Measurements from ENCODE around the gene PCDHGA12.
A peak's percentile ranks its signal among the peaks of the same experiment; 100 is the strongest.
"Not testable (repeated sequence)": the region's sequence is repeated elsewhere in the genome, so short reads cannot be mapped to it uniquely, and the experiment has no call there.

PCDHGA12 gene

DNA sequence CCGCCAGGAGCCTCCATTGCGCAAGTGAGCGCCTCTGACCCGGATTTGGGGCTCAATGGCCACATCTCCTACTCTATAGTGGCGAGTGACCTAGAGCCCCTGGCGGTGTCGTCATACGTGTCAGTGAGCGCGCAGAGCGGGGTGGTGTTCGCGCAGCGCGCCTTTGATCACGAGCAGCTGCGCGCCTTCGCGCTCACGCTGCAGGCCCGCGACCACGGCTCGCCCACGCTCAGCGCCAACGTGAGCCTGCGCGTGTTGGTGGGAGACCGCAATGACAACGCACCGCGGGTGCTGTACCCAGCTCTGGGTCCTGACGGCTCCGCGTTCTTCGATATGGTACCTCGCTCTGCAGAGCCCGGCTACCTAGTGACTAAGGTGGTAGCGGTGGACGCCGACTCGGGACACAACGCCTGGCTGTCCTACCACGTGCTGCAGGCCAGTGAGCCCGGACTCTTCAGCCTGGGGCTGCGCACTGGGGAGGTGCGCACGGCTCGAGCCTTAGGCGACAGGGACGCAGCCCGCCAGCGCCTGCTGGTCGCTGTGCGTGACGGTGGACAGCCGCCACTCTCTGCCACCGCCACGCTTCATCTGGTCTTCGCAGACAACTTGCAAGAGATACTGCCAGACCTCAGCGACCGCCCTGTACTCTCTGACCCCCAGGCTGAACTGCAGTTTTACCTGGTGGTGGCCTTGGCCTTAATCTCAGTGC lies 20.6 kb upstream of the PCDHGA12 start:
- DNase-seq, result no peak

DNA sequence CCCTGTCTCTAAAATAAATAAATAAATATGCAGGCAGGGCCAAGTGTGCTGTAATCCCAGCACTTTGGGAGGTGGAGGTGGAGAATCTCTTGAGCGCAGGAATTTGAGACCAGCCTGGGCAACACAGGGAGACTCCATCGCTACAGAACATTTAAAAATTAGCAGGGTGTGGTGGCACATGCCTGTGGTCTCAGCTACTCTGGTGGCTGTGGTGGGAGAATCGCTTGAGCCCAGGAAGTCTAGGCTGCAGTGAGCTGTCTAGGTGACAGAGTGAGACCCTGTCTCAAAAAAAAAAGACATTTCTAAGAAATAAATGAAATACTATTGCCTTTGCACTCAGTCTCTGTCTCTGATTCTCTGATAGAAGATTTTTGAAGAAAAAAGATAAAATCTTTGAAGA lies 18.7 kb upstream of the PCDHGA12 start:
- no peak for DNase-seq

DNA sequence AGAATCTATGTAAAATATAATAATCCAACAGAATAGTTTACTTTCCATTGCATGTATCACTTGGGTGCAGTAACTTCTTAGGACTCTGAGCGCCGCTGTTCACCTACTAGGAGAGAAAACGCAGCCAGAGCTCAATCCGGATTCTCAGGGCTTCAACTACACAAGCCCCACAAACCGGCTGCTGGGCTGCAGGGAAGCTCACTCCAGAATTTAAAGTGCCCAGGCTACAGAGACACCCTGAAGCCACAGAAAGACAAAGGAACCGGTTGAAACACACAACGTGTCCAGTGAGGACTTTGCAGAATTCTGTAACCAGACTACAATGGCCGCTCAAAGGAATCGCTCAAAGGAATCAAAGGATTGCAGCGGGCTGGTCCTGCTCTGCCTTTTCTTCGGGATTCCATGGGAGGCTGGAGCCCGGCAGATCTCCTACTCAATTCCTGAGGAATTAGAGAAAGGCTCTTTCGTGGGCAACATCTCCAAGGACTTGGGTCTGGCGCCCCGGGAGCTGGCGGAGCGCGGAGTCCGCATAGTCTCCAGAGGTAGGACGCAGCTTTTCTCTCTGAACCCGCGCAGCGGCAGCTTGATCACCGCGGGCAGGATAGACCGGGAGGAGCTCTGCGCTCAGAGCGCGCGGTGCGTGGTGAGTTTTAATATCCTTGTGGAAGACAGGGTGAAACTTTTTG lies 17.3 kb upstream of the PCDHGA12 start, which contains the start of gene PCDHGA10:
TSS of gene PCDHGA10 (plus strand) at position 134 of the 686 bp plus-strand sequence. CDS start at position 323, 189 bp downstream.
- DNase-seq, result peak; percentile 30

DNA sequence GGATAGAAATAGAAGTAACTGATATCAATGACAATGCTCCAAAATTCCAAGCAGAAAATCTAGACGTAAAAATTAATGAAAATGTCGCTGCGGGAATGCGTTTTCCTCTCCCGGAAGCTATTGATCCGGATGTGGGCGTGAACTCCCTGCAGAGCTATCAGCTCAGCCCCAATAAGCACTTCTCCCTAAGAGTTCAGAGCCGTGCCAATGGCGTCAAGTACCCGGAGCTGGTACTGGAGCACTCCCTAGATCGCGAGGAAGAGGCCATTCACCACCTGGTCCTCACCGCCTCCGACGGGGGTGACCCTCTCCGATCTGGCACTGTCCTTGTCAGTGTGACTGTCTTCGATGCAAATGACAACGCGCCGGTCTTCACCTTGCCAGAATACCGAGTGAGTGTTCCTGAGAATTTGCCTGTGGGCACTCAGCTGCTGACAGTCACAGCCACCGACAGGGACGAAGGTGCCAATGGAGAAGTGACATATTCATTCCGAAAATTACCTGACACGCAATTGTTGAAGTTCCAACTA lies 16.7 kb upstream of the PCDHGA12 start:
- DNase-seq, result no peak

DNA sequence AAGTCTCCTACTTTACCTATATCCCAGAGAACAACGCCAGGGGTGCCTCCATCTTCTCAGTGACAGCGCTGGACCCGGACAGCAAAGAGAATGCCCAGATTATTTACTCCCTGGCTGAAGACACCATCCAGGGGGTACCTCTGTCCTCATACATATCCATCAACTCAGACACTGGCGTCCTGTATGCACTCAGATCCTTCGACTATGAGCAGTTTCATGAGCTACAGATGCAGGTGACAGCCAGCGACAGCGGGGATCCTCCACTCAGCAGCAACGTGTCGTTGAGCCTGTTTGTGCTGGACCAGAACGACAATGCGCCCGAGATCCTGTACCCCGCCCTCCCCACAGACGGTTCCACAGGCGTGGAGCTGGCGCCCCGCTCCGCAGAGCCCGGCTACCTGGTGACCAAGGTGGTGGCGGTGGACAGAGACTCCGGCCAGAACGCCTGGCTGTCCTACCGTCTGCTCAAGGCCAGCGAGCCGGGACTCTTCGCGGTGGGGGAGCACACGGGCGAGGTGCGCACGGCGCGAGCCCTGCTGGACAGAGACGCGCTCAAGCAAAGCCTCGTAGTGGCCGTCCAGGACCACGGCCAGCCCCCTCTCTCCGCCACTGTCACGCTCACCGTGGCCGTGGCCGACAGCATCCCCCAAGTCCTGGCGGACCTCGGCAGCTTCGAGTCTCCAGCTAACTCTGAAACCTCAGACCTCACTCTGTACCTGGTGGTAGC lies 15.6 kb upstream of the PCDHGA12 start:
- not testable (repeated sequence) for DNase-seq

DNA sequence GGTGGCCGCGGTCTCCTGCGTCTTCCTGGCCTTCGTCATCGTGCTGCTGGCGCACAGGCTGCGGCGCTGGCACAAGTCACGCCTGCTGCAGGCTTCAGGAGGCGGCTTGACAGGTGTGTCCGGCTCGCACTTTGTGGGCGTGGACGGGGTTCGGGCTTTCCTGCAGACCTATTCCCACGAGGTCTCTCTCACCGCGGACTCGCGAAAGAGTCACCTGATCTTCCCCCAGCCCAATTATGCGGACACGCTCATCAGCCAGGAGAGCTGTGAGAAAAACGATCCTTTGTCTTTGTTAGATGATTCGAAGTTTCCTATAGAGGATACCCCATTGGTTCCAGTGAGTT lies 15.1 kb upstream of the PCDHGA12 start:
- DNase-seq, result not testable (repeated sequence)

DNA sequence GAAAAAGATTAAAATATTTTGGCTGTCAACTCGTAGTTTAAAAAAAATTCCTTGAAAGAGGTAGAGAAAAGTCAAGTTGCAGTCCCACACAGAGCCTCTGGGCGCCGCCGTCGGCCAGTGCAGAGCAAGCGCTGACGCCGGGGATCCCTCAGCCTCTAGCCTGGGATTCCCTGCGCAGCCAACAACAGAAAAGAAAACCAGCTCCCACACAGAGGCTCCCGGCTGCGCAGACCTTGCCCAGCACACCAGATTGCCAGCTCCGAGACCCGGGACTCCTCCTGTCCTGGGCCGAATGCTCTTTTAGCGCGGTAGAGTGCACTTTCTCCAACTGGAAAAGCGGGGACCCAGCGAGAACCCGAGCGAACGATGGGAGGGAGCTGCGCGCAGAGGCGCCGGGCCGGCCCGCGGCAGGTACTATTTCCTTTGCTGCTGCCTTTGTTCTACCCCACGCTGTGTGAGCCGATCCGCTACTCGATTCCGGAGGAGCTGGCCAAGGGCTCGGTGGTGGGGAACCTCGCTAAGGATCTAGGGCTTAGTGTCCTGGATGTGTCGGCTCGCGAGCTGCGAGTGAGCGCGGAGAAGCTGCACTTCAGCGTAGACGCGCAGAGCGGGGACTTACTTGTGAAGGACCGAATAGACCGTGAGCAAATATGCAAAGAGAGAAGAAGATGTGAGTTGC lies 12.7 kb upstream of the PCDHGA12 start, which contains the start of gene PCDHGB7:
TSS of gene PCDHGB7 (plus strand) at position 184 of the 679 bp plus-strand sequence. CDS start at position 367, 183 bp downstream.
- DNase-seq, result not testable (repeated sequence)

DNA sequence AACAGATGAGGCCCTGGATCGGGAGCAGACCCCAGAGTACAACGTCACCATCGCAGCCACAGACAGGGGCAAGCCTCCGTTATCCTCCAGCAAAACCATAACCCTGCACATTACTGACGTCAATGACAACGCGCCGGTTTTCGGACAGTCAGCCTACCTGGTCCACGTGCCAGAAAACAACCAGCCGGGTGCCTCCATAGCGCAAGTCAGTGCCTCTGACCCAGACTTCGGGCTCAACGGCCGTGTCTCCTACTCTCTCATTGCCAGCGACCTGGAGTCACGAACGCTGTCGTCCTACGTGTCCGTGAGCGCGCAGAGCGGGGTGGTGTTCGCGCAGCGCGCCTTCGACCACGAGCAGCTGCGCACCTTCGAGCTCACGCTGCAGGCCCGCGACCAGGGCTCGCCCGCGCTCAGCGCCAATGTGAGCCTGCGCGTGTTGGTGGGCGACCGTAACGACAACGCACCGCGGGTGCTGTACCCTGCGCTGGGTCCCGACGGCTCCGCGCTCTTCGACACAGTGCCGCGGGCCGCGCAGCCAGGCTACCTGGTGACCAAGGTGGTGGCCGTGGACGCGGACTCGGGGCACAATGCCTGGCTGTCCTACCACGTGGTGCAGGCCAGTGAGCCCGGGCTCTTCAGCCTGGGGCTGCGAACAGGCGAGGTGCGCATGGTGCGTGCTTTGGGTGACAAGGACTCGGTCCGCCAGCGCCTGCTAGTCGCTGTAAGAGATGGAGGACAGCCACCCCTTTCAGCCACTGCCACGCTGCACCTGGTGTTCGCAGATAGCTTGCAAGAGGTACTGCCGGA lies 11.0 kb upstream of the PCDHGA12 start:
- DNase-seq, result no peak

DNA sequence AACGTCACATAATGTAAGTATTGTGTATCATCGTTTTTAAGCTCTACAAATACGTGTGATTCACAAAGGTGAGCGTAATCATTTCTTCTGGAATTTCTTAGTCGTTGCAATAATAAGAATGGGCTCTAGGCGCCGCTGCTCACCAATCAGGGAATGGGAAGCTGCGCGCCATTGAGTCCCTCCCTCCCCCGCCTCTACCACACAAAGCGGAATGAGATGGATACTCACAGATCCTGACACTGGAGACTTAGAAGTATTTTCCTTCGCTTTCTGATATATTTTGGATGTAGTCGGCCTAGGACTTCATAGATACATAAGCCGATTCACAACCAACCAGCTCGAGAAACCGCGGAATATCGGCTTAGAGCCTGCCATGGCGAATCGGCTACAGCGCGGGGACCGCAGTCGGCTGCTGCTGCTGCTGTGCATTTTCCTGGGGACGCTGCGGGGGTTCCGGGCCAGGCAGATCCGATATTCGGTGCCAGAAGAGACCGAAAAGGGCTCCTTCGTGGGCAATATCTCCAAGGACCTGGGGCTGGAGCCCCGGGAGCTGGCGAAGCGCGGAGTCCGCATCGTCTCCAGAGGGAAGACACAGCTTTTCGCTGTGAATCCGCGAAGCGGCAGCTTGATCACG lies 9.3 kb upstream of the PCDHGA12 start, which contains the start of gene PCDHGA11:
TSS of gene PCDHGA11 (plus strand) at position 197 of the 634 bp plus-strand sequence. CDS start at position 374, 177 bp downstream.
- DNase-seq, result no peak

DNA sequence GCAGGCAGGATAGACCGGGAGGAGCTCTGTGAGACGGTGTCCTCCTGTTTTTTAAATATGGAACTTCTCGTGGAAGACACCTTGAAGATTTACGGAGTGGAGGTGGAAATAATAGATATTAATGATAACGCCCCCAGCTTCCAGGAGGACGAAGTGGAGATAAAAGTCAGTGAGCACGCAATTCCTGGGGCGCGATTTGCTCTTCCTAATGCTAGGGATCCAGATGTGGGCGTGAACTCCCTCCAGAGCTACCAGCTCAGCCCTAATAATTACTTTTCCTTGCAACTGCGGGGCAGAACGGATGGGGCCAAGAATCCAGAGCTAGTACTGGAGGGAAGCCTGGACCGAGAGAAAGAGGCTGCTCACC lies 8.8 kb upstream of the PCDHGA12 start:
- DNase-seq, result no peak

DNA sequence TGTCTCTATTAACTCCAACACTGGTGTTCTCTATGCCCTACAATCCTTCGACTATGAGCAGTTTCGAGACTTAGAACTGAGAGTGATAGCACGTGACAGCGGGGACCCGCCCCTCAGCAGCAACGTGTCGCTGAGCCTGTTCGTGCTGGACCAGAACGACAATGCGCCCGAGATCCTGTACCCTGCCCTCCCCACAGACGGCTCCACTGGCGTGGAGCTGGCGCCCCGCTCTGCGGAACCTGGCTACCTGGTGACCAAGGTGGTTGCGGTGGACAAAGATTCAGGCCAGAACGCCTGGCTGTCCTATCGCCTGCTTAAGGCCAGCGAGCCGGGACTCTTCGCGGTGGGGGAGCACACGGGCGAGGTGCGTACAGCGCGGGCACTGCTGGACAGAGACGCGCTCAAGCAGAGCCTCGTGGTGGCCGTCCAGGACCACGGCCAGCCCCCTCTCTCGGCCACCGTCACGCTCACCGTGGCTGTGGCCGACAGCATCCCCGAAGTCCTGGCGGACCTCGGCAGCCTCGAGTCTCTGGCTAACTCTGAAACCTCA lies 7.5 kb upstream of the PCDHGA12 start:
- DNase-seq, result no peak

DNA sequence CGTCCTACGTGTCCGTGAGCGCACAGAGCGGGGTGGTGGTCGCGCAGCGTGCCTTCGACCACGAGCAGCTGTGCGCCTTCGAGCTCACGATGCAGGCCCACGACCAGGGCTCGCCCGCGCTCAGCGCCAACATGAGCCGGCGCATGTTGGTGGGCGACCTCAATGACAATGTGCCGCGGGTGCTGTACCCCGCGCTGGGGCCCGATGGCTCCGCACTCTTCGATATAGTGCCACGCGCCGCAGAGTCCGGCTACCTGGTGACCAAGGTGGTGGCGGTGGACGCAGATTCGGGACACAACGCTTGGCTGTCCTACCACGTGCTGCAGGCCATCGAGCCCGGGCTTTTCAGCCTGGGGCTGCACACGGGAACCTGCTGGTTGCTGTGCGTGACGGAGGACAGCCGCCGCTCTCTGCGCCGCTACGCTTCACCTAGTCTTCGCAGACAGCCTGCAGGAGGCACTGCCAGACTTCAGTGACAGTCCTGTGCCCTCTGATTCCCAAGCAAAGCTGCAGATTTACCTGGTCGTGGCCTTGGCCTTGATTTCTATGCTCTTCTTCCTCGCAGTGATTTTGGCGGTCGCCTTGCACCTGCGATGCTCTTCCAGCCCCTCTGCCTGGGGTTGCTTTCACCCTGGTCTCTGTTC lies 2.4 kb upstream of the PCDHGA12 start:
- no peak for DNase-seq

DNA sequence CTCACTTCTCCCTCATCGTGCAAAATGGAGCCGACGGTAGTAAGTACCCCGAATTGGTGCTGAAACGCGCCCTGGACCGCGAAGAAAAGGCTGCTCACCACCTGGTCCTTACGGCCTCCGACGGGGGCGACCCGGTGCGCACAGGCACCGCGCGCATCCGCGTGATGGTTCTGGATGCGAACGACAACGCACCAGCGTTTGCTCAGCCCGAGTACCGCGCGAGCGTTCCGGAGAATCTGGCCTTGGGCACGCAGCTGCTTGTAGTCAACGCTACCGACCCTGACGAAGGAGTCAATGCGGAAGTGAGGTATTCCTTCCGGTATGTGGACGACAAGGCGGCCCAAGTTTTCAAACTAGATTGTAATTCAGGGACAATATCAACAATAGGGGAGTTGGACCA lies 979 bp downstream of the PCDHGA12 start:
- DNase-seq, result no peak

DNA sequence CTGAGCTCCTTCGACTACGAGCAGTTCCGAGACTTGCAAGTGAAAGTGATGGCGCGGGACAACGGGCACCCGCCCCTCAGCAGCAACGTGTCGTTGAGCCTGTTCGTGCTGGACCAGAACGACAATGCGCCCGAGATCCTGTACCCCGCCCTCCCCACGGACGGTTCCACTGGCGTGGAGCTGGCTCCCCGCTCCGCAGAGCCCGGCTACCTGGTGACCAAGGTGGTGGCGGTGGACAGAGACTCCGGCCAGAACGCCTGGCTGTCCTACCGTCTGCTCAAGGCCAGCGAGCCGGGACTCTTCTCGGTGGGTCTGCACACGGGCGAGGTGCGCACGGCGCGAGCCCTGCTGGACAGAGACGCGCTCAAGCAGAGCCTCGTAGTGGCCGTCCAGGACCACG lies 2.0 kb downstream of the PCDHGA12 start:
- DNase-seq, result not testable (repeated sequence)

DNA sequence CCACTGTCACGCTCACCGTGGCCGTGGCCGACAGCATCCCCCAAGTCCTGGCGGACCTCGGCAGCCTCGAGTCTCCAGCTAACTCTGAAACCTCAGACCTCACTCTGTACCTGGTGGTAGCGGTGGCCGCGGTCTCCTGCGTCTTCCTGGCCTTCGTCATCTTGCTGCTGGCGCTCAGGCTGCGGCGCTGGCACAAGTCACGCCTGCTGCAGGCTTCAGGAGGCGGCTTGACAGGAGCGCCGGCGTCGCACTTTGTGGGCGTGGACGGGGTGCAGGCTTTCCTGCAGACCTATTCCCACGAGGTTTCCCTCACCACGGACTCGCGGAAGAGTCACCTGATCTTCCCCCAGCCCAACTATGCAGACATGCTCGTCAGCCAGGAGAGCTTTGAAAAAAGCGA lies 2.4 kb downstream of the PCDHGA12 start:
- not testable (repeated sequence) for DNase-seq

DNA sequence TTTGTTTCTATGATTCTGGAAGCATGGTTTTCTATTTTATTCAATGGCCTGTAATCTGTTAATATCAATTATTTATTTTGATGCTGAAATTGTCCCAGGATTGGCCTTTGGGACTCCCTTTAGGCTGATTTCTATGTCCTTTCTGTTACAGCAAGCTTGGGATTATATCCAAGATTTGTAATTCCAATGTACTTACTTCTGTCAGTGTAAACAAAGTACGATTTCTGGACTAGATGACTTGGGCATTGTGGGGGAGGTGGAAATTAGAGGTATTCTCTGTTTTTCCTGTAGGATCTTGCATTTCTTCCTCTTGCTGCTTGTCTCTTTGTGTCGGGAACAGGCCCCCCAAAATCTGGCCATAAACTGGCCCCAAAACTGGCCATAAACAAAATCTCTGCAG lies 3.7 kb downstream of the PCDHGA12 start:
- DNase-seq, result no peak

DNA sequence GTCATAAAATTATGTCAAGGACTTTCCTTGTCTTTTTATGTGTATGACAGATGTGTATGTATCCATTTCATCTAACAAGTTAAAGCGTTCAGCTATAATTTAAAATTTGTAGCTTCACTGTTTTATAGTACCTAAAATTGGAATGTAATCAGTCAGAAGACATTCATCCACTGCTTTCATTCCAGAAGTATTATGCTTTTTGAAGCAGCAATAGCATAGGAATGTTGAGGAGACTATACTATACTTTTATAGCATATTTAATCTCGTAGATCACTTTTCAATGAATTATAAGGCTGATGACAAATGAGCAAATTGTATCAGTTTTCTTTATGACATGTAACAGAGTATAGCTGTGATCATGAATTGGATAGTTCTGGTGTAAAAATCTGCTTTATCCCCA lies 6.9 kb downstream of the PCDHGA12 start:
- DNase-seq, result no peak

DNA sequence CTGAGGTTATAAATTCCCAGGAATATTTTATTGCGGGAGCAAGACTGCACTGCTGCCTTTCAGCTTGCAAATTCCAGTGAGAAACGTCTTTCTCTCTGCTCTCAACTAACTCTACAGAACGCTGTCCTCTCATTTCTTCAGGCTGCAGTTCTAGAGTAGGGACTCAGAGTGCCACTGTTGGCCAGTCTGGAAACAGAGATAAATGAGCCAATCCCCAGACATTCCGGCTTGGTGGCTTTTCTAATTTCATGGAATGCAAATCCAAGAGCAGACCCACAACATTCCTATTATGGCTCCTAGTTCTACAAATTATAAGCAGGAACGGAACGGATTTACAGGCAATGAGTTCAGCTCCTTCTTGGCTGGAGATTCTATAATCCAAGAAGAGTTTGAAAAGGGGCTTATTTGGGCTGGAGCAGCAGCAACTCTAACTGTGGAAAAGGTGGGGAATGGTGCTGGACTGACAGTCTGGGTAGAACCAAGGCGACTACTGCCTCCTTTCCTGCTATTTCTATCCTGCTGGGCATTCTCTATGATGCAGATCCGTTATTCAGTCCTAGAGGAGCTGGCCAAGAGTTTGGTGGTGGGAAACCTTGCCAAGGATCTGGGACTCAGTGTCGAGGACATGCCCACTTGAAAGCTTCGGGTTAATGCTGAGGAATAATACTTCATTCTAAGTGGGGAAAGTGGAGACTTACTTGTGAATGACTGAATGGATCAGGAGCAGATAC lies 9.3 kb downstream of the PCDHGA12 start:
- DNase-seq, result no peak

DNA sequence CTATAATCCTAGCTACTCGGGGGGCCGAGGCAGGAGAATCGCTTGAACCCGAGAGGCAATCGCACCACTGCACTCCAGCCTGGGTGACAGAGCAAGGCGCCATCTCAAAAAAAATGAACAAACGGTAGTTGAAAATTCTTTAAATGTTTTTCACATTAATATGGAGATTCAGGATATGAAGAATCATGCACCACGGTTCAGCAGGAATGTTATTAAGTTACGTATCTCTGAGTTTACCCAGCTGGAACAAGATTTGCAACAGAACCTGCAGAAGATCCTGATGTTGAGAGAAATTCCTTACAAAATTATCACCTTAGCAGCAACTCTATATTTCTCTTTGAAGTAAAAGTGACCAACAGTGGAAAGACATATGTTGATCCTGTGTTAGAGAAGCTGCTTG lies 10.0 kb downstream of the PCDHGA12 start:
- DNase-seq, result no peak
